VCaP (cell line): Measurements from ENCODE around the gene PDZD2.

Experiments
- H3K27ac ChIP-seq: fragments of 450-650 bp; 2 replicates; pipeline ENCODE4 v1.5.1; 2017
- CTCF ChIP-seq: fragments of 450-650 bp; conservative IDR thresholded peaks from 2 replicates; pipeline ENCODE4 v1.5.1; 2017; ENCODE audit warnings: mild to moderate bottlenecking, moderate library complexity

Gene PDZD2

GRCh38 chr5:31748458-31749172 is 109.7 kb downstream of the PDZD2 start:
- H3K27ac ChIP-seq: no peak overlapping the region
- no peak for TF ChIP-seq CTCF

- H3K27ac ChIP-seq: no peak overlapping the region
- TF ChIP-seq CTCF: no peak
Observed at GRCh38 chr5:31750215-31750614, 111.3 kb downstream of the PDZD2 start.

GRCh38 chr5:31751610-31752009 is 112.7 kb downstream of the PDZD2 start:
- no peak overlapping the region for H3K27ac ChIP-seq
- TF ChIP-seq CTCF: no peak

- H3K27ac ChIP-seq: no peak overlapping the region
- no peak for TF ChIP-seq CTCF
Observed at GRCh38 chr5:31753700-31754357, 114.9 kb downstream of the PDZD2 start.

GRCh38 chr5:31754358-31754704 is 115.4 kb downstream of the PDZD2 start:
- H3K27ac ChIP-seq: no peak overlapping the region
- TF ChIP-seq CTCF: no peak

- no peak for TF ChIP-seq CTCF
Observed at GRCh38 chr5:31754741-31755675, 116.1 kb downstream of the PDZD2 start.

GRCh38 chr5:31755676-31756230 is 116.8 kb downstream of the PDZD2 start:
- no peak for TF ChIP-seq CTCF
- H3K27ac ChIP-seq: no peak overlapping the region

More at GRCh38 chr5:31754741-31755675, 116.1 kb downstream of the PDZD2 start:
- no peak overlapping the region for H3K27ac ChIP-seq
